Activated B cell treated with CpG ODN at 0.5 μM for 24 hours (primary cell): Measurements from ENCODE around the gene BGLAP. TPM values are rescaled to one million over a fixed set of nuclear protein-coding genes. Genes with fewer than 3 reads are reported as not detected.

Source experiments
- ATAC-seq: fragments of 200-7000 bp; cut with Tn5 transposase; one replicate; pipeline ENCODE4 v1.10.0; 2021; ENCODE audit warnings: low read depth, mild to moderate bottlenecking, moderate library complexity
- CTCF ChIA-PET: fragments of 350-600 bp; sonication (Branson Sonifier 250); formaldehyde crosslinking; loops from one replicate; lab custom pipeline; 2021; ENCODE audit warnings: antibody characterized with exemption; lab: Charles Lee
- POLR2A ChIA-PET: fragments of 350-600 bp; sonication (Branson Sonifier 250); formaldehyde crosslinking; loops from one replicate; lab custom pipeline; 2021; ENCODE audit warnings: antibody characterized with exemption; lab: Charles Lee
- DNase-seq: peaks from one replicate; pipeline ENCODE4 v3.0.0; 2022
- H3K27ac Mint-ChIP-seq: one replicate; pipeline ENCODE4 v1.8.0; 2020; ENCODE audit warnings: mixed read lengths
- H3K27me3 Mint-ChIP-seq: one replicate; pipeline ENCODE4 v1.8.0; 2021; ENCODE audit warnings: mixed read lengths
- H3K36me3 Mint-ChIP-seq: one replicate; pipeline ENCODE4 v1.8.0; 2021; ENCODE audit warnings: low read depth, mixed read lengths
- H3K4me1 Mint-ChIP-seq: one replicate; pipeline ENCODE4 v1.8.0; 2021; ENCODE audit warnings: mixed read lengths
- H3K4me3 Mint-ChIP-seq: one replicate; pipeline ENCODE4 v1.8.0; 2020; ENCODE audit warnings: mild to moderate bottlenecking, mixed read lengths
- H3K9me3 Mint-ChIP-seq: one replicate; pipeline ENCODE4 v1.8.0; 2020; ENCODE audit warnings: mixed read lengths
- intact Hi-C: fragments of 100-400 bp; cut with micrococcal nuclease; formaldehyde crosslinking; loops from one replicate; pipeline ENCODE4 v1.15.1; 2024
- total RNA-seq: library from RNA; stranded (reverse); gene quantifications from 2 replicates; pipeline ENCODE4 v1.2.3, GENCODE V29; 2022
- TF ChIP-seq, protein P1 (sequence below): fragments of 200-600 bp; IDR thresholded peaks from one replicate; pipeline ENCODE4 v1.8.0; 2022; ENCODE audit warnings: antibody characterized with exemption, mild to moderate bottlenecking

Gene BGLAP
- total RNA-seq, 1 donor from 2014 or later, result 3.3 TPM

DNA sequence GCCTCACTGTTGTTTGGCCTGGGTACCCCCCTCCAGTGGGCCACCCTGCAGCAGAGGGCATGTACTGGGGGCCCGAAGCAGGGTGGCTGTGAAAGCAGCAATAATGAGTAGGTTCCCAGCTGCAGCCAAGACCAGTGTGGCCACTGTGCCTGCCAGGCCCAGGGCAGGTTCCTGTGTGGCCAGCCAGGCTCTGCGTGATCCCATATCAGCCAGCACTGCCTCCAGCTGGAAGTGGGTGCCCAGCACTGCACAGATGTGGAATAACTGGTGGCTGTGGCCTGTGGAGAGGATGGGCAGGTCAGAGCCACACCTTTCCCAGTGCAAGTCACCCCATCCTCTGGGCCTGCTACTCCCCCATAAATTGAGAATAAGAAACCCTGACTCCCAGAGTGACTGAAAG is 2.1 kb downstream of the BGLAP start:
- Mint-ChIP-seq H3K4me3 (no peak overlapping the region), H3K27ac (no peak overlapping the region), H3K4me1 (peaks cover 17% of the 10 kb centered on the region), H3K27me3 (no peaks in the 10 kb centered on the region), H3K36me3 (peaks cover 19% of the 10 kb centered on the region), H3K9me3 (no peaks in the 10 kb centered on the region)
- intact Hi-C loops, result no loop called here
- ATAC-seq, result no peak
- no peak for DNase-seq
- CTCF ChIA-PET, result no interaction called here
- TF ChIP-seq, protein P1, sequence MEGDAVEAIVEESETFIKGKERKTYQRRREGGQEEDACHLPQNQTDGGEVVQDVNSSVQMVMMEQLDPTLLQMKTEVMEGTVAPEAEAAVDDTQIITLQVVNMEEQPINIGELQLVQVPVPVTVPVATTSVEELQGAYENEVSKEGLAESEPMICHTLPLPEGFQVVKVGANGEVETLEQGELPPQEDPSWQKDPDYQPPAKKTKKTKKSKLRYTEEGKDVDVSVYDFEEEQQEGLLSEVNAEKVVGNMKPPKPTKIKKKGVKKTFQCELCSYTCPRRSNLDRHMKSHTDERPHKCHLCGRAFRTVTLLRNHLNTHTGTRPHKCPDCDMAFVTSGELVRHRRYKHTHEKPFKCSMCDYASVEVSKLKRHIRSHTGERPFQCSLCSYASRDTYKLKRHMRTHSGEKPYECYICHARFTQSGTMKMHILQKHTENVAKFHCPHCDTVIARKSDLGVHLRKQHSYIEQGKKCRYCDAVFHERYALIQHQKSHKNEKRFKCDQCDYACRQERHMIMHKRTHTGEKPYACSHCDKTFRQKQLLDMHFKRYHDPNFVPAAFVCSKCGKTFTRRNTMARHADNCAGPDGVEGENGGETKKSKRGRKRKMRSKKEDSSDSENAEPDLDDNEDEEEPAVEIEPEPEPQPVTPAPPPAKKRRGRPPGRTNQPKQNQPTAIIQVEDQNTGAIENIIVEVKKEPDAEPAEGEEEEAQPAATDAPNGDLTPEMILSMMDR, result no peak
- POLR2A ChIA-PET, result no interaction called here

DNA sequence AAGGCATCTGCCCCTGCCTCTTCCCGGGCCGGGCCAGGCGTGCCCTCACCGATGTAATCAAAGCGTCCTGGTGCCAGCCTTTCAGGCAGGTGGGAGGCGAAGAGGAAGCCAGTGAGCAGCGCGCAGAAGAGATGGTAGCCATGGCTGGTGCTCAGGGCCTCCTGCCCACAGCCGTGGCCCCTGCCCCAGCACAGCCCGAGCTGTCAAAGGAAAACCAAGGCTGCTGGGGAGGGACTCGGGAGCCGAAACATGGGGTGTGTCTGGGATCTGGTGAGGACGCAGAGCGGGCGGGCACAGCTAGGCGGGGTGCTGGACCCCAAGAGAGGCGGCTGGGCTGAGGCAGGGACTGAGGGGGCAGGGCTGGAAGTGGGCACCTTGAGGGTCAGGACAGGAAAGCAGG is 2.7 kb downstream of the BGLAP start:
- Mint-ChIP-seq H3K4me3 (peak overlapping the region; percentile 7), H3K9me3 (no peaks in the 10 kb centered on the region), H3K27me3 (no peaks in the 10 kb centered on the region), H3K36me3 (peaks cover 20% of the 10 kb centered on the region), H3K27ac (no peak overlapping the region), H3K4me1 (peaks cover 17% of the 10 kb centered on the region)
- DNase-seq (no peak), ATAC-seq (no peak)
- intact Hi-C loops, result no loop called here
- ChIA-PET CTCF (no interaction called here), POLR2A (no interaction called here)
- TF ChIP-seq, protein P1, result no peak

DNA sequence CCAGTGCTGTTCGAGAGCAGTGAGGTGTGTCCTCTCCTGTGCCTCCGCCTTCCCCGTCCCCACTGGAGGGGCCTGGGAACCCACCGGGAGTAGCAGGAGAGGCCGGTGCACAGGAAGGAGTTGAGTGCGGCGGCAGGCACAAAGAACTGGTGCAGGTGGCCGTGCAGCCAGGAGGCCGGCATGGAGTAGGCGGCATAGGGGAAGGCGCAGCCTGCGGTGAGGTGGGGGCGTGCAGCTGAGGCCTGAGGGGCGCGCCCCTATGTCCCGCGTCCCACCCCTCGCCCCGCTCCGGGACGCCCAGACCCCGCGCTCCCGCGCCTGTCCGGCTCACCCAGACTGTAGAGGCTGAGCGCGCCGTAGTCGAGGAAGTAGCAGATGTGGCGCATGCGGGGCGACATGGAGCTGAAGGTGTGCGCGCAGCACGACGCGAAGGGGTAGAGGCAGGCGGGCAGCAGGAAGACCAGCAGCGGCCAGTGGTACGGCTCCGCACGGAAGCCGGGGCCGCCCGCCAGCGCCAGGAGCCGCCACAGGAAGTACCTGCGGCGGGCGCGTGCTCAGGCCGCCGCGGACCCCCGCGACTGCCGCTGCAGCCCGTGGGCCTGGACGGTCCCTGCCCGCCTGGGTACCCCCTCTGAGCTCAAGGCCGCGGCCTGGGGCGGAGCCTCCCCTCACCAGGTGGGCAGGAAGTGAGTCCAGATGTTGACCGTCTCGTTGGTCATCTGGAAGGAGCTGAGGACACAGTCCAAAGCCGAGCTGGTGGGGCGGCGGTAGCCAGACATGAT is 3.7 kb downstream of the BGLAP start:
- ChIA-PET POLR2A (interaction anchor here (0.5 kb wide), 1 partner anchor 412 kb away, joined by 3 read pairs; no protein-coding TSS in a partner anchor), CTCF (no interaction called here)
- DNase-seq (no peak), ATAC-seq (peak; percentile 47)
- Mint-ChIP-seq H3K27ac (no peak overlapping the region), H3K4me1 (peaks cover 17% of the 10 kb centered on the region), H3K27me3 (no peaks in the 10 kb centered on the region), H3K36me3 (peaks cover 21% of the 10 kb centered on the region), H3K4me3 (peak overlapping the region; percentile 80), H3K9me3 (no peaks in the 10 kb centered on the region)
- TF ChIP-seq, protein P1, result no peak
- intact Hi-C loops, result no loop called here

DNA sequence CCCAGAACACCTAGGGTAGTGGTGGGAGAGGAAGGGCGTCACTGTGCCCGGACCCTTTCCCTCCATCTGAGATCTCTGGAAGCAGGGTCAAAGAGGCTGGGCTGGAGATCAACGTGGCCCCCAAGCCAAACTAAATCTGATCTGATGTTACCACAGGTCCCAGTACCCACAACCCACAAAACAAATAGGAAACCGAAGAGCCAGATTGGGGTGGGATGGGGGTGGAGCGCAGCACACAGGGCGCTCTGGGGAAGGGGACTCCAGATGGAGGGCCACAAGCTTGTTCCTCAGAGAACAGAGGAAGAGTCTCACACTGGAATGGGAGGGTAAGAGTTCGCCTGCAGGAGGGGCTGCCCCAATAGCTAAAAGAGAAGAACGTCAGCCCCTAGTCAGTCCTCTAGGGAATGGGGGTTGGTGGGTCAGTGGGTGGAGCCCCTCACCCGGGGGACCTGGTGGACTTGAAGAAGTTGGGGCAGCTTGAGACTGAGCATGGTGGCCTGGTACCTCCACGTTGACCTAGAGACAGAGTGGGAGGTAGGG is 4.3 kb downstream of the BGLAP start:
- ATAC-seq, result peak; percentile 15
- no peak for DNase-seq
- intact Hi-C loops, result no loop called here
- Mint-ChIP-seq H3K9me3 (no peaks in the 10 kb centered on the region), H3K4me3 (peak overlapping the region; percentile 35), H3K27me3 (no peaks in the 10 kb centered on the region), H3K36me3 (peaks cover 22% of the 10 kb centered on the region), H3K27ac (no peak overlapping the region), H3K4me1 (peaks cover 17% of the 10 kb centered on the region)
- ChIA-PET POLR2A (interaction anchor here (0.5 kb wide), 1 partner anchor 413 kb away, joined by 3 read pairs; no protein-coding TSS in a partner anchor), CTCF (no interaction called here)
- TF ChIP-seq, protein P1, result no peak

DNA sequence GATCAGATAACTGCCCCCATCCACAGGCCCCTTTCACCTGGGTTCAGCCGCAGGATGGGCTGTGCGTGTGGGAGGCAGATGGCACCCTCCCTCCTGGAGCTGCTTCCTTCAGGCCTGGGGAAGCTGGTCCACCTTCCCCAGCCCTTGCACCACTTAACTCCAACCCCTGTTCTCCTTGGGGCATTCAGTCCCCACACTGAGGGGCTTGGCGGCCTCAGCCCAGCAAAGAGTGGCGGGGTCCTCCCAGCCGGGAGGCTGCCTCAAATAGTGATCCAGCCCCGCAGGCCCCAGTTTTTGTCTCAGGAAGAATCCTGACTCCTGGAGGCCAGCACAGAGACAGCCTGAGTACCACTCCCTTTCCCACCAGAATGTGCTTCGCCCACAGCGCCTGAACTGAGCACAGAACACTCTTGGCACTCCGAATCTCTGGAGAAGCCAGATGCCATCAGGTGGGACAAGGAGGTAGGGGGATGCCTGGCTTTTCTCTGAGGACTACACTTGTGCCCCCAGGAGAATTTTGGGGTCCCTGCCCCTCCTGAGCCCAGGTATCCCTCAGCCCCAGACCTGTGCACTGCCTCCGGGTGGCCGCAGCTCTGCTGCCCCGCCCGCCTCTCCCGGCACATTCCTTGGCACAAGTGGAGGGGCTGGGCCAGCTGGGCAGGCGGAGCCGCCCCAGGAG is 4.9 kb downstream of the BGLAP start:
- POLR2A ChIA-PET, result interaction anchor here (1.1 kb wide), 1 partner anchor 36 kb away, joined by 3 read pairs; the partner anchor contains the start of gene SMG5
- TF ChIP-seq, protein P1, result no peak
- peak overlapping the region; percentile 35 for H3K4me3 Mint-ChIP-seq
- H3K4me1 Mint-ChIP-seq, result peaks cover 17% of the 10 kb centered on the region
- no peak for ATAC-seq
- H3K27me3 Mint-ChIP-seq, result no peaks in the 10 kb centered on the region
- H3K36me3 Mint-ChIP-seq, result peaks cover 28% of the 10 kb centered on the region
- no peak for DNase-seq
- CTCF ChIA-PET, result no interaction called here
- no peaks in the 10 kb centered on the region for H3K9me3 Mint-ChIP-seq
- intact Hi-C loops, result no loop called here
- H3K27ac Mint-ChIP-seq, result no peak overlapping the region
